NK-92 (cell line): Measurements from ENCODE around the gene HSD17B3.
"Not testable (repeated sequence)": the region's sequence is repeated elsewhere in the genome, so short reads cannot be mapped to it uniquely, and the experiment has no call there.

Experiments
- DNase-seq: peaks from one replicate; lab custom pipeline; 2025; ENCODE audit not compliant: unreplicated experiment; lab: John Stamatoyannopoulos, UW

Gene HSD17B3

DNA sequence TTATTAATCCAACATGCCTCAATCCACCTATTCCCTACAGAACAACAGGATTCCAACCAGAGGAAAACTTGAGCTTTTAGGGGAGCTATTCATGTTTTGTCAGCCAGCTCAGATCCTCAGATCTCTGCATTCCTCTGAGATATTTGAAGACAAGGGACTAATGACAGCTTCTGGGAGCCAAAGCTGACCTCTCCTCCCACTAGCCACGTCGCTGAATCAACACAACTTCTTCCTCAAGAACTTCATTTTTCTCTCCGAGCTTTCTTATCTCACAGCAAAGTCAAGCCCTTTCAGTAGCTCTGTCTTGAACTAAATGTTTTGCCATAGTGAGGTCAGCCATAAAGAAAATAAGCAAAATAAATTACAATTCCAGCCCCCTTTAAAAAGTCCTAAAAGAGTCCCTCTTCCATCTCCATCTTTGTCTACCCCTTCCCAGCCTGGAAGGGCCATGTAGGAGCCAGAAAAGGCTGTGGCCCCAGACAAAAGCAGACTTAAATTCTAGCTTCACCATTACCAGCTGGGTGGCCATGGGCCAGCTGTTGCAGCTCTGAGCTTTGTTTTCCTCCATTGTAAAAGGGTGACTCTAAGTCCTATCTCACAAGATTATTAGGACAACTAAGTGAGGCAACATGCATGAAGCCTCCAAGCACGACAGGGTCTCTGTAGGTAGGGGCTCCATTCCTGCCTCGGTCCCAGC lies 65.0 kb downstream of the HSD17B3 start:
- no peak for DNase-seq

DNA sequence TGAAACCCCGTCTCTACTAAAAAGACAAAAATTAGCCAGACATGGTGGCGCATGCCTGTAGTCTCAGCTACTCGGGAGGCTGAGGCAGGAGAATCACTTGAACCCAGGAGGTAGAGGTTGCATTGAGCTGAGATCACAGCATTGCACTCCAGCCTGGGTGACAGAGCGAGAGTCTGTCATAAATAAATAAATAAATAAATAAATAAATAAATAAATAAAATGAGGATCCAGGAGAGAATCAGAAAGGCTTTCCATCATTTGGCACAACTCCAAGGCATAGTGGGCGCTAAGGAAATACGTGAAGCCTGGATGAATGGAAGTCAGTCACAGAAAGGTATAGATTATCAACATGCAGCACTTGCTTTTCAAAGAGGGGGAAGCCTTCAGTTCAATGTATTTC lies 65.6 kb downstream of the HSD17B3 start:
- DNase-seq = not testable (repeated sequence)

DNA sequence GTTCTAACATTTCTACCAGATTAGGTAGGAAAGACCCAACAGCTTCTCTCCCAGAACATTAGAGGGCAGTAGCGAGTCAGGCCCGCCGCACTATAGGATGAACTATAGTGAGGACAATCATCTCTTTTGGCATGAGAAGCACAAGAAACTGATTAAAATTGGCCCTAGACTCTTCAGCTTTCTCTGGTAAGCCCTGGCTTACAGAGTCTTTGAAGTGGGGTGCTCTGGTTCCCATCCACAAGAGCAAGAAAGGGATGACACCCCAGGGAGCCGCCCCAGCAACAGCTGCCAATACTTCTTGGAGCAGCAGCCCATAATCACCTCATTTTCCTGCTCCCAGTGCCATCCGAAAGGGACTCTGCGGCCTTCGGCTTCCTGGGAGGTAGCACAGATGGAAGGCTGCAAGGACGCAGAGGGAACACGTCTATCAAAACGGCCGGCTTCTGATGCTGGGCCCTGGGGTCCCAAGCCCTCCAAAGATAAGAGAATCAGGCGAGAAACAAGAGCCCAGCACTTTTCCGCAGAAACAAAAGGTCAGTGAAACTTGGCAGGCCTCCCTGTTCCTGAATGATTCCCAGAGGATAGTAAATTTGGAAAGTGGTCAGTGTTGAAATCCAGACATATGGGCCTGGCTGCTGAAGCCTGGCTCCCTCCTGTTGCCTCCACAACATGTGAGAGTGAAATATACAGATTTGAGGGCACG lies 69.3 kb downstream of the HSD17B3 start:
- DNase-seq = no peak

DNA sequence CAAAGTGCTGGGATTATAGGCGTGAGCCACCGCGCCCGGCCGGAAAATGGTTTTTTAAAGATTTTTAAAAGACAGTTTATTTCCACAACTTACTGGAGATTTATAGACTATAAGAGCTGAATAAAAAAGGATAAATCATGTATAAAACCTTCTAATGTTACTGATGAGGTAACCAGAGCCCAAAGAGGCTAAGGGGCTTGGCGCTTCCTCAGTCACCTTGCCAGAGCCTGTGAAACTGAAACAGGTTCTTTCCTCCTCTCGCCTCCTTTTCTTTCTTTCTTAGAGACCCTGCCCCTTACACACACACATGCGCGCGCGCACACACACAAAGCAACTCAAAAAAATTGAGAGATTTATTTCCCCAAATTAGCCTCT lies 69.8 kb downstream of the HSD17B3 start:
- DNase-seq = no peak

DNA sequence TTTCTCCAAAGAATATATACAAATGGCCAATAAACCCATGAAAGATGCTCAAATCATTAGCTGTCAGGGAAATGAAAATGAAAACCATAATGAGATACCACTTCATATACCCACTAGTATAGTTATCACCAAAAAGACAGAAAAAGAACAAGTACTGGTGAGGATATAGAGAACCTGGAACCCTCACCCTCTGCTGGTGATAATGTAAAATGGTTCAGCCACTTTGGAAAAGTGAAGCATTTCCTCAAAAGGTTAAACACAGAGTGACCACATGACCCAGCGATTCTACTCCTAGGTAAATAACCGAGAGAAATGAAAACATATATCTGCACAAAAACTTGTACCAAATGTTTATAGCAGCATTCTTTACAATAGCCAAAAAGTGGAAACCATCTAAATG lies 72.0 kb downstream of the HSD17B3 start:
- no peak for DNase-seq

DNA sequence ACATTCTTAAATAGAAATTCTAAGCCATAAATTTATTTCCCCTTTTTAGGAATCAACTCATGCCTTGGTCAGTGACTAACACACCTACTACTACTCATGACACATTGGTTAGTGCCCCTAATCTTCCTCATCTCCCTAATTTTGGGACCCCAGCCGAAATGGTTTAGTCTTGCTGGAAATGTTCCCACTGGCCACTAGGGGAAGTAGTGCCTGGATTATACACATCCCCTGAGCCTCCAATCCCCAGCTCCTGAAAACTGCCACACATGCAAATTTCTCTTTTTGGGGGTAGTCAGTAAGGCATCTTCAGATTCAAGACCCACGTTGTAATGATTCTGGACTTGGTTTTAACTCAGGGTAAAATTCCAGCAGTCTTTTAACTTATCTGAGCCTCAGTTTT lies 79.8 kb downstream of the HSD17B3 start:
- DNase-seq = no peak

DNA sequence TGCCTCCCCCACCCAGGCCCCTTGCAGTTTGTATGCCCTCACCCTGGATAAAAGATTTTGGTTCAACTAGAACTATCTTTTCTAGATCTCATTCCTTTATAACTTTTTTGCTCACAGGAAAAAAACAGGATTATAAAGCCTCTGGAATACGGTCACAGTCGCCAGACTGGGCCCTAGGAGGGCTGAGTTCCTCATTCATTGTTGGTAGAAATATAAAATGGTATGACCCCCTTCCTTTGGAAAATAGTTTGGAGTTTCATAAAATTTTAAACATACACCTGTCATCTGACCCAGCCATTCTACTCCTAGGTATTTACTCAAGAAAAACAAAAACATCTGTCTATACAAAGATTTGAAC lies 82.1 kb downstream of the HSD17B3 start:
- no peak for DNase-seq

DNA sequence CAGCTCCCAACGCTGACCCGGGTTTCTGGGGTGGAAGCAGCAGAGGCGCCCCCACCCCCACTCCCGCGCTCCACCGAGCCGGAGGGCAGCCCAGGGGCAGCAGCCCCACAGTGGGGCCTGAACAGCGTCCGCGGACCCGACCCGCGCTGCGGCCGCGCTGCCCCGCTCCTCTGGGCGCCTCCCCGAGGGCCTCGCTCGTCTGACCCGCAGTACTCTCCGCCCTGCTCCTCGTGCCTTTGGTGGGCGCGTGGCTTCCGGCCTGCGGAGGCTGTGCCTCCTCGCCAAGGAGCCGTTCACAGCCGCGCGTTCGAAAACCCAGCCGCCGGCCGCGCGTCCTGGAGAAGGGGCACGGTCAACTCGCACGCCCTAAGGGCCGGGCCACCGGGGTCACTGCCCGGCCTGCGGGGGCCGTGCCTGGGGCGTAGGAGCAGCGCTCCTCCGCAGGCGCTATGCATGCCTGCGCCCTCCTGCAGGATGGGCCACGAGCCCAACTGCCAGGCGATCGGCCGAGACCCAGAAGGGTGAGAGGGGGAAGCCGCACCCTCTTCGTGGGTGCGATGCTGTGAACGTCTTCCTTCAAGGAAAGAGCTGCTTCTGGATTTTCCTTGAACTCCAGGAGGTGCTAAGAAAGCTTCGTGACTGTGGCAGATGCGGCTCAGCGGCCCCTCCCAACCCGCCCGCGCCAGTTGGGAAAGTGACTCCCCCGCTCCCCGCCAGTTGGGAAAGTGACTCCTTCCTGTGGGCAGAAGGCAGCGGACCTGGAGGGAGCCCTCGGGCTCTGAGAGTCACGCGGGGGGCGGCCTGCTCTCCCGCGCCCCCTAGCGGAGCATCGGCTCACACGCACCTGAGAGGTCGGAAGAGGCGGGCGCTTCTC lies 82.7 kb downstream of the HSD17B3 start:
- no peak for DNase-seq

DNA sequence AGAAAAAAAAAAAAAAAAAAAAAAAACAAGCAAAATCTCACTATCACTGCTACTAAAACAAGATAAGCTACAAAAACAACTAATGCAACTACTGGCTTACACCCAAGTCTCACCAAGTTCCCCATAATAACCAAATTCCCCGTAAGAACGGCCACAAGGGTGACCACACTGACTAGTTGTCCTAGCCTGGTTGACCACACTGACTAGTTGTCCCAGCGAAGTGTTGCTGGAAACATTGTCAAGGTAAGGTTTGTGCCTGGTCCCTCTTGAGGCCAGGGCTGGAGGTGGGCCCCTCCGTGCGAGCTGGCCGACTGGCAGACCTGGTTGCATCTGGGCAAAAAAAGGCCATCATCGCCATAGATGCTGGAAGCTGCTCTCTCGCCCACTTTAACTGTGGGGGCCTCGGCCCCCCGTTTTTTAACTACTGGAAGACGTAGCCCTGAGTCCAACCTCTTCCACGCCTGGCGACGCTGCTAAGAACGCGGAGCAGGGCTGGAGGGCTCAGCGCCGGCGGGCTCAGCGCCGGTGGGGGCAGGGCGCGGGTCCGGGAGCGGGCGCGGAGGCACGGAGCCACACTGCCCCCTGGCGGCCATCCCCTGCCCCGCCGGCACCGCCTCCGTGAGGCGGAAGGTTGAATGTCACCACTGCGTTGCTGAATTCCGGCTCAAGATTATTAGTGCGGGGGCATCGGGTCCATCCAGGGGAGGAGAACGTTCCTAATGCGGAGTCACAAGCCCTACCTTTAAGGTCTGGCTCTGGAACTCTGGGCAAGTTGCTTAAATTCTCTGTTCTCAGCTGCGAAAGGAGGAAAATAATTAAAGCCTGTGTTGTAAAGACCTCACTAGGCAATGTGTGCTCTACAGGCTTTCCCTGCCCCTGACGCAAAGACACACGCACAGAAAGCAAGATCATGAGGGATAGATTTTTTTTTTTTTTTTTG lies 84.0 kb downstream of the HSD17B3 start:
- DNase-seq = no peak

DNA sequence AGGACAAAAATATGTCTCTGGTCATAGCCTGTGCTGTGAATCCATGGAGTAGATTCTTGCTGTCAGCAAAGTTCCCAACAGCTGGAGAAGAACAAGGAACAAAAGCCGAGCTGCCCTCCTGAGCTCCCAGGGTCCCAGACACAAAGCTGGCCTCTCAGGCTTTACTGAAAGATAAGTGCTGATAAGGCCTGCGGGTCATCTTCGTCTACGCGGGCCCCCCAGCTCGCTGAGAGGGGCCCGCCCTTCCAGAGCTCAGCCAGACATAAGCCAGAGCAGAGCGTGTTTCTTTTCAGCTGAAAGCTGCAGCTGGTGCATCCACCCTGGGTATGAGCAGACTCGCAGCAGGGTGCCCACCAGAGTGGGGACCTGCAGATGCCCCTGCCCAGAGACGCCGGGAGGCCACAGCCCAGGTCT lies 84.7 kb downstream of the HSD17B3 start:
- DNase-seq = no peak

DNA sequence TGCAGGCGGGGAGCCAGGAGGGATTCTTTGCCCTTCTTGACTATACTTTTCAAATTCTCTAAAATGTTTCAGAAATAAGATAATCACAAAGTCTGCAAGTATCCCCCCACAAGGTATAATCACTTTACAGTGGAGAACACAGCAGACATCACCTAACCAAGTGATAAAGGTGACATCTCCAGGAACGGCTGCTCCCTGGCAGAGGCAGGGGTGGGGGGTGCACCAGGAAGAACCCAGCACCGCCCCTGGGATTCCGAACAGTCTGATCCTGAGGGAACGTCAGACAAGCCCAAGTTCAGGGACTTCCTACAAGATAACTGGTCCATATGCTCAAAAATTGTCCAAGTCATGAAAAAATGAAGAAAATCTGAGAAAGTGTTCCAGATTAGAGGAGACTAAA lies 85.4 kb downstream of the HSD17B3 start:
- DNase-seq = no peak

DNA sequence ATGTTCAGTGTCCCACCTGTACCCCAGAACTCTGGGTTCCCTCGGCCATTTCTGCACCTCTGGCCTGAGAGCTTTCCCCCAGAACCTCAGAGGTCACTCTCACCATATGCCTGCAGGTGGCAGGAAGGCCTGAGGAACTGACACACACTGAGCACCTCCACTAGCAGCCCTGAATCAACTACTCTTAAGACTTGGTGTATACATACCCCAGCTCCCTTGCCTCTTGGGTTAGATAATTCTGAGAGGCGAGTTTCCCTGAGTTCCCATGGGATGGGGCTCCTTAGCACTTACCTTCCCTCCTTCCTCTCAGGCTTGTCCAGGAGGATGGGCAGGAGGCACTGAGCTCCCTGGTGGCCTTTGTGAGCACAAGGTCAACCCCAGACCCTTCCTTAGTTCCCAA lies 86.1 kb downstream of the HSD17B3 start:
- DNase-seq = no peak

DNA sequence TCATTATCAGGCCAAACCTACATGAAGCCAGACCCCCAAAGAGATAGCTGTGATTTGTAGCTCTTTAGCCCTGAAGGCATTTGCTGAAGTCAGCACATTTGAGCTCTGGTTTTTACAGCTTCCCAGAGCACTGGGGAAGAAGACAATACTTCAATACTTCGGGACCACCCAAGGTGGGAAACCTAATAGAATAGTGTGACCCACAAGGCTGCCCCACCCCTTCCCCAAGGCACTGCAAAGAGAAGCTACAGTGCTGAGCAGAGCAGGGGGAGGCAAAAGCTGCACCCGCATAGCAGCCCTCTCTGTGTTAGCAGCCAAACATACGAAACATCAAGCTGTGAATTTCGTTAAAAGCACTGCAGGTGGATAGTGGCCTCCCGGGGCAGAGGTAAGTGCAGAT lies 87.3 kb downstream of the HSD17B3 start:
- DNase-seq = no peak

DNA sequence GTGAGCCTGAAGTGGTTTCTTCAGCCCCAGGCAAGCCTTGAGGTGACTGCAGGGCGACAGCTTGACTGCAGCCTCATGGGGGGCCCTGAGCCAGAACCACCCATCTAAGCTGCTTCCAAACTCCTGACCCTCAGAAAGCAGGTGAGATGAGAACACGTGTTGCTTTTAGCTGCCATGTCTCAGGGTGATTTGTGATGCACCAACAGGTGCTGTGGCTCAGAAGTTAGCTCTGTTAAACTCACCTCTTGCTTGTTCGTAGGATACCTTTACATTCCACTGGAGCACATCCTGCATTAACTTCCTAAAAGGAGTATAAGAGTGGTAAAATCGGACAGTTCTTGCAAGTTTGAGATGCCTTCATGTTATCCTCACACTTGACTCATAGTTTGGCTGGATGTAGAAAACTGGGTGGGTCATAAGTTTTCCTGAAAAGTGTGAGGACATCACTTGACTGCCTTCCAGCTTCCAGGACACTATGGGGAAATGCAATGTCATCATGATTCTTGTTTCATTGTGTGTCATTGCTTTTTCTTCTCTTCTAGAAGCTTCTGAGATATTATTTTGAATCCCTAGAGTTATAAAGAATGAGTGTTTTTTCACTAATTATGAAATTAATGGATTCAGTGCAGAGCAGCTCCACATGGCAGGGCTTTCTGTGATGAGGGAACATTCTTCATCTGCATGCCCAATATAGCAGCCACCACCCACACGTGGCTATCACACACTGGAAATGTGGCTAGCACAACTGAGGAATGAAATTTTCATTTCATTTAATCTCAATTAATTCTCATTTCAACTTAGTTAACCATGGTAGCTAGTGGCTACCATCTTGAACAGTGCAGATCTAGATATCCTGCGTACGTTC lies 92.3 kb downstream of the HSD17B3 start:
- DNase-seq = no peak

DNA sequence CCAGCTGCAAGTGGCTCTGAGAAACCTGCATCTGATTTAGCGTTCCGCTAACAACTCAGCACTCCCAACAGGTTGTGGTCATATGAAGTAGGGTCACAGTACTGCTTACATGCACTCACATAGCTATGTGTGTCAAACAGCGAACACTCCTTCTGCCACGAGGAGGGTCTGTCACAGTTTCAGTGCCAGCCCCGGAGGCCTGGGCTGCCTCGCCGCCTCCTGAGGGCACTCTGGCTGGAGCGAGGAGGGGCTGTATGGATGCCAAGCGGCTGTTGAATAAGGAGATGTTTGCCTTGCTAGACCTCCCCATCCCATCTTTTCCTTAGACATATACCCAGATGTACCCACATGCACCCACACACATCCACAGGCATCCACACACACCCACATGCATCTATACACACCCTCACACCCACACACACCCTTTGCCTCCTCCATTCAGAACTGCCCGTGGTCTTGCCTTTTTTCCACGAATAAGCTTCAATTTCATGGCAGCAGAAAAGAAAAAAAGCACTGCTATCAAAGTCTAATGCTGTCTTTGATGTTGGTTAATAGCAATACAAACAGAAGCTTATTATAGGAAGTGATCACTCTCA lies 95.7 kb downstream of the HSD17B3 start:
- no peak for DNase-seq

DNA sequence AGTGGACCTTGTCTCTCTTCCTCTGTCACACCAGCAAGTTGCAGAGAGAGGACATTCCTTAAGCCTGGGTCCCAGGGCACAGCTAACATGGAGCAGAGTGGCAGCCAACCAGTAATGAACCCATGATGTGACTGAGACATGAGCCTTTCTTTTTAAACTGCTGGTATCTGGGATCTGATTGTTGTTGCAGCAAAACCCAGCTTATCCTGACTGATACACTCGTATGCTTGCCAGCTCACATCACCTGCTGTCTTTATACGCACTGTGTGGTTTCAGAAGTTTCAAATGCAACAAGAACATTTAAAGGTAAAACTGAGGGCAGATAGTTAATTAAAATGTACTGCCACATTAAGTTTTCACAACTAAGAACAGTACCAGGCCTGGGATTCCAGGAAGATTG lies 97.1 kb downstream of the HSD17B3 start:
- no peak for DNase-seq

DNA sequence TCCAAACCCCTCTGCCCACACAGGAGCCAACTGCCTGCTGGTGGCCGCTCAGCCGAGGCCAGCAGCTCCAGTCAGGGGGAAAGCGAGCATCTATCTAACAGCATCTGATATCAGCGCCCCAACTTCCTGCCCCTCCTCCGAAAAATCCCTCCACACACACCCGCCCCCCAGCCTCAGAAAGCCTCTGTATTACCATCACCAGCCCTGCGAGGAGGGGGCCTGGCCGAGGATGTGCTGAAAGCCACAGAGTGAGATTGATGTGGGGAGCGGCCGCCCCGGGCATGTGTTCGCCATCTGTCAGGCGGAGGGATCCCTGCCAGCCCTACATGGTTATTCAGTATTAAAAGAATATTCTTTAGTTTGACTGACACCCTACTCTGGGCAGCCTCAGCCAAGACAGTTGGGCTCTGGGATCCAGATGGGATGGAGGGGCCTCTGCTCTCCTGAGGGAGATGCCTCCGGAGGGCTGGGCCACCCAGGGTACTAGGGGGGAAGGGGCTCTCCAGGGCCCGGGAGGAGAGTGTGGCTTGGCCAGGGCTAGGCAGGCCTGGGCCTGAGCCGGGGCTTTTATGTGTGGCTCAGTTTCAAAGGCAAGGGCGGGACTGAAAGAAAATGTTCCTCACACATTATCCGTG lies 98.0 kb downstream of the HSD17B3 start:
- no peak for DNase-seq

DNA sequence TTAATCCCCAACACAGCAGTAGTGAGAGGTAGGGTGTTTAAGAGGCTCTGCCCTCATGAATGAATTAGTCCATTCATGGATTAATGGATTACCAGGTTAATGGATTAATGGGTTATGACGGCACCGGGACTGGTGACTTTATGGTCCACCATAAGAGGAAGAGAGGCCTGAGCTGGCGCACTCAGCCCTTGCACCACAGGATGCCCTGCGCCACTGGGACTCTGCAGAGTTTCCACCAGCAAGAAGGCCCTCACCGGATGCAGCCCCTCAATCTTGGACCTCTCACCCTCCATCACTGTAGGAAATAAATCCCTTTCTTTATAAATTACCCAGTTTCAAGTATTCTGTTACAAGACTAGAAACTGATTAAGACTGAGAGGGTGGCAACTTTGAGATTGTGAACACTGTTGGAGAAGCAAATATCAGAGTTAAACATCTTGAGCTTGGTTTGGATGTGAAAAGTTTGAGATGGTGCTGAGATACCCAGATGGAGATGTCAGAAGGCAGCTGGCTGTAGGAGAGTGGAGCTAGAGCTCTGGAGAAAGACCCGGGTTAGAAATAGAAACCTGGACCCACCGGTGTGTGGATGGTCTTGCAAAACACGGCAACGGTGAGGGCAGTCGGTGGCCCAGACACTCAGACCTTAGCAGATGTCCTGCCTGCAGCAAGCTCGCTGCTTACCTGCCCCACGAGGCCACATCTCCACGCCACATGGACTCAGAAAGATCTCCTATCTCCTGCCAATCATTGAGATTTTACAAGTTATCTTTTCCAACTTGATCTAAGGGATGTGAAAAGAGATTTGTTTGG lies 98.8 kb downstream of the HSD17B3 start:
- DNase-seq = no peak
